Progenitor cell of endocrine pancreas (in vitro differentiated cells): Measurements from ENCODE around the gene DFFB. TPM values are rescaled to one million over a fixed set of nuclear protein-coding genes. Genes with fewer than 3 reads are reported as not detected.

Source experiments
- DNase-seq: peaks from one replicate; pipeline ENCODE4 v3.0.0; 2021; ENCODE audit warnings: low spot score; ENCODE audit not compliant: unreplicated experiment
- H3K27ac Mint-ChIP-seq: 2 replicates; pipeline ENCODE4 v1.8.0; 2021; ENCODE audit warnings: mild to moderate bottlenecking, moderate library complexity, mixed read lengths
- H3K27me3 Mint-ChIP-seq: 2 replicates; pipeline ENCODE4 v1.8.0; 2021; ENCODE audit warnings: mixed read lengths
- H3K36me3 Mint-ChIP-seq: 2 replicates; pipeline ENCODE4 v1.8.0; 2022; ENCODE audit warnings: mixed read lengths; ENCODE audit not compliant: insufficient read depth
- H3K4me1 Mint-ChIP-seq: 2 replicates; pipeline ENCODE4 v1.8.0; 2021; ENCODE audit warnings: low read depth, mixed read lengths
- H3K4me3 Mint-ChIP-seq: 2 replicates; pipeline ENCODE4 v1.8.0; 2021; ENCODE audit warnings: low read depth, mild to moderate bottlenecking, moderate library complexity, mixed read lengths
- H3K9me3 Mint-ChIP-seq: 2 replicates; pipeline ENCODE4 v1.8.0; 2021; ENCODE audit warnings: low read depth, mixed read lengths
- total RNA-seq: library from RNA; stranded (reverse); gene quantifications from 2 replicates; pipeline ENCODE4 v1.2.1, GENCODE V29; 2021
- TF ChIP-seq, protein P1 (sequence below): fragments of 200-600 bp; sonication (generic); IDR thresholded peaks from one replicate; pipeline ENCODE4 v1.5.0; 2021; ENCODE audit warnings: antibody characterized with exemption, mild to moderate bottlenecking; ENCODE audit not compliant: unreplicated experiment

Gene DFFB
- total RNA-seq, 1 donor from 2014 or later = 11.9 TPM

DNA sequence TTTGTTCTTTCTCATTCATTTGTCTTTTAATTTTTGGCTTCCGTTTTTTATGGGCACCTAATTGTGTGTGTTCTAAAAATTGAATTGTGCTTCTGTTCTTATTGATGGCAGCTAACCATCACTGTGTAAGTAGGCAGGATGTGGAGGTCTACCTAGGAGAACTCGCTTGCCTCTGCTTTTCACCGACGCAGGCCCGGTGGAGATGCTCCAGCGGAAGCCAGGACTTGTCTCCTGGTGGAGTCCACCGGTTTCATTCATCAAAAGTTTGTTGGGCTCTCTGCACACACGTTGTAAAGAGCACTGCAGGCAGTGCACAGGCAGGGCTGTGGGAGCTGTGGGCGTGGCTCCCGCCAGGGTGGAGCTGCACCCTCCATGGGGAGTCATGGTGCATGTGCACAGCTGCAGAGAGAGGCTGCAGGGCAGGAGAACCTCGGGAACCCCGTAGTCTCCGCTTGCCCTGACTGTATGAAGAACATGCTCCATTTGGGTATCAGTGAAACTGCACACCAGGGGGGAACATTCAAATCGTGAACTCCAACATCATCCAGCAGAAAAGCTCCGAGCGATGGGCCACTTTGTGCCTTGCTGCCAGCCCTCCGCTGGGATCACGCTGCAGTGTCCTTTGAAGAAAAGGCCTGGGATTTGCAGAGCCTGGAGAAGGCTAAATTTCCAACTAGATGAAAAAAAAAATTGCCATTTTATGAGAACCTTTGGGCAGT is 48.8 kb downstream of the DFFB start:
- TF ChIP-seq, protein P1, sequence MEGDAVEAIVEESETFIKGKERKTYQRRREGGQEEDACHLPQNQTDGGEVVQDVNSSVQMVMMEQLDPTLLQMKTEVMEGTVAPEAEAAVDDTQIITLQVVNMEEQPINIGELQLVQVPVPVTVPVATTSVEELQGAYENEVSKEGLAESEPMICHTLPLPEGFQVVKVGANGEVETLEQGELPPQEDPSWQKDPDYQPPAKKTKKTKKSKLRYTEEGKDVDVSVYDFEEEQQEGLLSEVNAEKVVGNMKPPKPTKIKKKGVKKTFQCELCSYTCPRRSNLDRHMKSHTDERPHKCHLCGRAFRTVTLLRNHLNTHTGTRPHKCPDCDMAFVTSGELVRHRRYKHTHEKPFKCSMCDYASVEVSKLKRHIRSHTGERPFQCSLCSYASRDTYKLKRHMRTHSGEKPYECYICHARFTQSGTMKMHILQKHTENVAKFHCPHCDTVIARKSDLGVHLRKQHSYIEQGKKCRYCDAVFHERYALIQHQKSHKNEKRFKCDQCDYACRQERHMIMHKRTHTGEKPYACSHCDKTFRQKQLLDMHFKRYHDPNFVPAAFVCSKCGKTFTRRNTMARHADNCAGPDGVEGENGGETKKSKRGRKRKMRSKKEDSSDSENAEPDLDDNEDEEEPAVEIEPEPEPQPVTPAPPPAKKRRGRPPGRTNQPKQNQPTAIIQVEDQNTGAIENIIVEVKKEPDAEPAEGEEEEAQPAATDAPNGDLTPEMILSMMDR = no peak
- no peak for DNase-seq
- Mint-ChIP-seq H3K36me3 (no peaks in the 10 kb centered on the region), H3K27ac (no peak overlapping the region), H3K4me1 (peaks cover 1% of the 10 kb centered on the region), H3K27me3 (peaks cover 9% of the 10 kb centered on the region), H3K4me3 (no peak overlapping the region), H3K9me3 (no peaks in the 10 kb centered on the region)

DNA sequence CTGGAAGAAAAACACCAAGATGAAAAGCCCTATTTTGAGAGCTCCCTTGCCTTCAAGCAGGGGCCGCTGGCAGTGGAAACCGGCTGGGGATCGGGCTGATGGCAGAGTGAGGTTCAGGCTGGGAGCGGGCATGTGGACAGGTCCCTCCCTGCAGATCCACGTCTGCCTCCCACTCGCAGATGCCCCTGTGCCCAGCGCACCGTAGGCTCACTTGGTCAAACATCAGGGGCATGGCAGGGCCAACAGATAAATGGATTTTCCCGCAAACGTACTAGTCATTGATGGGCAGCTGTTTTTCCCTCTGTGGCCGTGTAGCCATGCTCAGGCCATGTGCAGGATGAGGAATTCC is 49.4 kb downstream of the DFFB start:
- Mint-ChIP-seq H3K9me3 (no peaks in the 10 kb centered on the region), H3K4me3 (no peak overlapping the region), H3K36me3 (no peaks in the 10 kb centered on the region), H3K27me3 (peaks cover 13% of the 10 kb centered on the region), H3K4me1 (peaks cover 1% of the 10 kb centered on the region), H3K27ac (no peak overlapping the region)
- no peak for DNase-seq
- TF ChIP-seq, protein P1 = no peak

DNA sequence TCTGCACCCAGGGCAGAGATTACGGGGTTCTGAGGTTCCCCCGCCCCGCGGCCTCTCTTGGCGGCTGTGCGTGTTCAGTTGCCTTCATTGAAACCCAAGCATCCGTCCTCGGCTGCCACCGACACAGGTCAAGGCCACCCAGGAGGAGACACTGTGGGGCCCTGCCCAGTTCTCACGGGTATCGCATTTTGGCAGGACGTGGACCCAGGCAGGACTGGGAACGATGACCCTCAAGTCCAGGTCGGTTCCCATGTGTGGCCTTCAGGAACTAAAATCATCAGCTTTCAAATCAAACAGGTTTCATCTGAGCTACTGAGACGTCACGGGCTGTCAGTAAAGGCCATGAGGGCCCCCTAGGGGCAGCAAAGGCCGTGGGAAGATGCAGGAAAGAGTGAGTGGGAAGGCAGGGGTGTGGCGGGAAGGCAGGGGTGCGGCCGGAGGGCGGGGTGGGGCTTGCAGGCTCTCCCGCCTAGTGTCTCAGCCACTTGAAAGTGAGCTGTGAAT is 49.8 kb downstream of the DFFB start:
- no peak overlapping the region for H3K4me3 Mint-ChIP-seq
- H3K27me3 Mint-ChIP-seq = peaks cover 18% of the 10 kb centered on the region
- DNase-seq = no peak
- TF ChIP-seq, protein P1 = peak; percentile 20
- peaks cover 1% of the 10 kb centered on the region for H3K4me1 Mint-ChIP-seq
- H3K27ac Mint-ChIP-seq = no peak overlapping the region
- no peaks in the 10 kb centered on the region for H3K36me3 Mint-ChIP-seq
- no peaks in the 10 kb centered on the region for H3K9me3 Mint-ChIP-seq

DNA sequence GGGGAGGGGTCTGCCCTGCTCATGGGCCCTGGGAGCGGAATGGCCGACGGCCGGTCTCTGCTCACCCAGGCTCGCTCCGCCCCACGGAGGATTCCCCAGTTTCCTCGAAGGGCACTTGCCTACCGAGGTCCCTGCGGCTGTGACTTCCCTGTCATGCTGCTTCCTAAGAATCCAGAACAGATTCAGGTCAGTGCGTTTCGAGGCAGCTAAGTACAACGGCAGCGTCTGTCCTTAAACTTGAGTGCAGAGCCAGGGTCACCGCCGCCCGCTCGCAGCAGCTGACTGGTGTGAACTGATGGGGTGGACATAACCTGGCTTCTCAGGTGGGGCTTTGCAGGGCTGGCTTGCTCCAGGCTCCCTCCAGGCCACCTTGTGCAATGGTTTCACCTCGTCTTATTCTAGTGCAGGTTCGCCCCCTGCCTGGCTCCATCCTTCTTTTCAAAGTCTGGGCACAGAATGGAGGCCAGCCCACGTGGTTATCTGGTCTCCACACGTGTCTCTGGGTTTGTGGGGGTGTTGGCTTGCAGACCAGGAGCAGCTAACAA is 50.4 kb downstream of the DFFB start:
- Mint-ChIP-seq H3K27ac (no peak overlapping the region), H3K27me3 (peaks cover 18% of the 10 kb centered on the region), H3K4me1 (peaks cover 1% of the 10 kb centered on the region), H3K4me3 (no peak overlapping the region), H3K36me3 (no peaks in the 10 kb centered on the region), H3K9me3 (no peaks in the 10 kb centered on the region)
- DNase-seq = no peak
- TF ChIP-seq, protein P1 = no peak

DNA sequence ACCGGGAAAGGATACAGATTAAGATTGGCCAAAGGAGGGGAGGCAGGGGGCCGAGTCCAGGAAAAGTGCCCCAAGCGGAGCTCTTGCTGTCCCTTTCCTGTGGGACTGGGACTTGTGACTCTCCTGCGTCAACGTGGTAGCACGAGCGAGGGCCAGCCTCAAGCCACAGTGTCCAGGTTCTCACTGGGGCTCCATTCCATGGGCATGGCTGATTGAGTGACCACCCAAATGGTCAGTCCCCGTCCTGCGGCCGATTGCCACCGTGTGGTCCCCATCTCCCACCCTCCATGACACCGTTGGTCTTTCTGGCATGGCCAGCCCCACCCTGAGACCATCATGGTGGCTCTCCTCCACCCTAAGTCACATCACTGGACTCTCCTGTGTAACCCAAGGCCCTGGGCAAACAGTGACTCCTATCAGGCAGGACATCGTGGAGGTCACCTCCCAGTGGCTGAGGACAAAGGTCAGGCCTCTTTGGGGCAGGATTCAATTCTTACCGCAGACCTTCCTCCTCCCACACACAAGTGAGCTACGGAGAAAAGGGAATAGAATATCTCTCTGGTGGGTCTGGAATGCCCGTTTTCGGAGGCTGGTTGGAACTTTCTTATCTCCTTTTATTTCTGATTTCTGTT is 51.7 kb downstream of the DFFB start:
- TF ChIP-seq, protein P1 = no peak
- Mint-ChIP-seq H3K27ac (no peak overlapping the region), H3K27me3 (peaks cover 18% of the 10 kb centered on the region), H3K9me3 (no peaks in the 10 kb centered on the region), H3K4me3 (no peak overlapping the region), H3K4me1 (peaks cover 1% of the 10 kb centered on the region), H3K36me3 (no peaks in the 10 kb centered on the region)
- DNase-seq = no peak
